Prostate gland (tissue), 2 donors: ENCODE results near the gene KDM4B. TPM values are rescaled to one million over a fixed set of nuclear protein-coding genes. Genes with fewer than 3 reads are reported as not detected.

Experiments used
- DNase-seq: peaks from one replicate; pipeline ENCODE4 v3.0.0-alpha.2; 2019; ENCODE audit warnings: low spot score
- H3K27ac ChIP-seq, 2 donors: fragments of 200-600 bp; sonication (generic); 2 replicates each; pipeline ENCODE4 v1.5.1; 2017 to 2019
- H3K27me3 ChIP-seq: fragments of 200-600 bp; sonication (generic); replicated peaks from 2 replicates; pipeline ENCODE4 v1.5.1; 2019; ENCODE audit not compliant: insufficient read depth
- H3K36me3 ChIP-seq, 2 donors: fragments of 200-600 bp; sonication (generic); 1 replicate in 1 of 2; 2 replicates in 1 of 2; pipeline versions ENCODE4 v1.5.1 to v1.8.1; 2017 to 2019
- H3K4me1 ChIP-seq: fragments of 200-600 bp; sonication (generic); replicated peaks from 2 replicates; pipeline ENCODE4 v1.5.1; 2019
- H3K4me3 ChIP-seq, 2 donors: fragments of 200-600 bp; sonication (generic); 2 replicates each; pipeline ENCODE4 v1.5.1; 2017 to 2019
- H3K9me3 ChIP-seq: fragments of 200-600 bp; sonication (generic); 2 replicates; pipeline ENCODE4 v1.5.1; 2017
- CTCF ChIP-seq, 4 experiments: fragments of 200-600 bp in 2 of 4; fragments of 450-650 bp in 2 of 4; sonication (generic) in 2 of 4; IDR thresholded peaks; 1 replicate in 3 of 4; 2 replicates in 1 of 4; pipeline ENCODE4 v1.5.1; 2016 to 2019; ENCODE audit warnings: antibody characterized with exemption in 4 of 4, mild to moderate bottlenecking in 2 of 4, moderate library complexity in 2 of 4
- POLR2A ChIP-seq: fragments of 450-650 bp; IDR thresholded peaks from one replicate; pipeline ENCODE4 v1.6.1; 2016; ENCODE audit warnings: antibody characterized with exemption, mild to moderate bottlenecking
- POLR2AphosphoS5 ChIP-seq: sonication (generic); formaldehyde crosslinking; IDR thresholded peaks from one replicate; pipeline ENCODE4 v1.6.1; 2017; ENCODE audit warnings: antibody characterized with exemption
- WGBS: methylation state at CpG from one replicate; pipeline ENCODE4 v1.1.5; 2018; 5-methylcytosine and 5-hydroxymethylcytosine counted together
- intact Hi-C: fragments of 100-400 bp; cut with DNase I; formaldehyde crosslinking; loops from one replicate; pipeline ENCODE4 v1.14.2; 2022
- total RNA-seq, 2 donors: library from RNA; depleted of rRNA; stranded (reverse); fragments of >200 nt; gene quantifications; one replicate each; pipeline ENCODE4 v1.1.0, GENCODE V29; 2016

The KDM4B gene
- total RNA-seq, 2 donors from 2014 or later = 74.6 to 136 TPM

- 98% methylated on average over 7 of the region's 8 CpGs for WGBS
- intact Hi-C loops = no loop called here
- H3K27ac ChIP-seq = no peak overlapping the region
These were observed 10.9 kb upstream of the KDM4B start for GRCh38 chr19:4957981-4958380.

GRCh38 chr19:4962085-4962619, 6.8 kb upstream of the KDM4B start:
- Histone ChIP-seq H3K27ac (no peak overlapping the region), H3K4me1 (no peaks in the 10 kb centered on the region), H3K27me3 (no peaks in the 10 kb centered on the region), H3K36me3 (no peaks in the 10 kb centered on the region), H3K4me3 (no peak overlapping the region), H3K9me3 (no peaks in the 10 kb centered on the region)
- no peak for DNase-seq
- no peak for TF ChIP-seq CTCF (IDR thresholded peaks at IDR 0.05)
- no peak for TF ChIP-seq POLR2A
- no peak for TF ChIP-seq POLR2AphosphoS5
- 92% methylated on average over 7 of the region's 7 CpGs for WGBS
- intact Hi-C loops = no loop called here

More at GRCh38 chr19:4957981-4958380, 10.9 kb upstream of the KDM4B start:
- H3K9me3 ChIP-seq = no peaks in the 10 kb centered on the region
- H3K4me3 ChIP-seq = no peak overlapping the region
- no peaks in the 10 kb centered on the region for H3K4me1 ChIP-seq
- TF ChIP-seq CTCF (IDR thresholded peaks at IDR 0.05) (no peak), POLR2AphosphoS5 (no peak), POLR2A (no peak)
- no peaks in the 10 kb centered on the region for H3K27me3 ChIP-seq
- DNase-seq = no peak
- H3K36me3 ChIP-seq = no peaks in the 10 kb centered on the region

- H3K4me1 ChIP-seq = no peaks in the 10 kb centered on the region
- no peaks in the 10 kb centered on the region for H3K27me3 ChIP-seq
- TF ChIP-seq POLR2AphosphoS5 (no peak), POLR2A (no peak), CTCF (IDR thresholded peaks at IDR 0.05) (no peak)
- no peak for DNase-seq
- WGBS = 90% methylated on average over 6 of the region's 6 CpGs
- H3K36me3 ChIP-seq = no peaks in the 10 kb centered on the region
- no peak overlapping the region for H3K27ac ChIP-seq
- H3K4me3 ChIP-seq = no peak overlapping the region
- intact Hi-C loops = loop anchor here (5.0 kb wide), 1 partner anchor 93 kb away; no protein-coding TSS in a partner anchor
- H3K9me3 ChIP-seq = no peaks in the 10 kb centered on the region
These were observed 3.9 kb upstream of the KDM4B start for GRCh38 chr19:4965061-4965460.

- WGBS = 87% methylated on average over 6 of the region's 6 CpGs
- Histone ChIP-seq H3K27me3 (no peaks in the 10 kb centered on the region), H3K4me3 (no peak overlapping the region), H3K4me1 (peaks cover 8% of the 10 kb centered on the region), H3K27ac (no peak overlapping the region), H3K36me3 (no peaks in the 10 kb centered on the region), H3K9me3 (no peaks in the 10 kb centered on the region)
- DNase-seq = no peak
- TF ChIP-seq CTCF (IDR thresholded peaks at IDR 0.05) (no peak), POLR2AphosphoS5 (no peak), POLR2A (no peak)
- intact Hi-C loops = loop anchor here (5.0 kb wide), 1 partner anchor 94 kb away; no protein-coding TSS in a partner anchor
These were observed 2.3 kb upstream of the KDM4B start for GRCh38 chr19:4966591-4966990.

GRCh38 chr19:4967738-4968461, 1.0 kb upstream of the KDM4B start:
- TF ChIP-seq CTCF (IDR thresholded peaks at IDR 0.05) = no peak
- TF ChIP-seq POLR2A = no peak
- no peak for TF ChIP-seq POLR2AphosphoS5
- intact Hi-C loops = loop anchor here (5.0 kb wide), 1 partner anchor 96 kb away; no protein-coding TSS in a partner anchor
- Histone ChIP-seq H3K27me3 (no peaks in the 10 kb centered on the region), H3K36me3 (no peaks in the 10 kb centered on the region), H3K9me3 (no peaks in the 10 kb centered on the region), H3K27ac (peak overlapping the region; percentile 56 to 64), H3K4me3 (peak overlapping the region in 1 of 2 donors; percentile 10), H3K4me1 (peaks cover 19% of the 10 kb centered on the region)
- WGBS = 75% methylated on average over 16 of the region's 16 CpGs
- no peak for DNase-seq
